Measurements from ENCODE around the gene LSM14B. TPM values are rescaled to one million over a fixed set of nuclear protein-coding genes. Genes with fewer than 3 reads are reported as not detected.
A peak's percentile ranks its signal among the peaks of the same experiment; 100 is the strongest.
"Not testable (repeated sequence)": the region's sequence is repeated elsewhere in the genome, so short reads cannot be mapped to it uniquely, and the experiment has no call there.

The LSM14B gene
- total RNA-seq (ENCODE audit: low replicate concordance) = 27.7 and 31.0 TPM in 2 replicates

DNA sequence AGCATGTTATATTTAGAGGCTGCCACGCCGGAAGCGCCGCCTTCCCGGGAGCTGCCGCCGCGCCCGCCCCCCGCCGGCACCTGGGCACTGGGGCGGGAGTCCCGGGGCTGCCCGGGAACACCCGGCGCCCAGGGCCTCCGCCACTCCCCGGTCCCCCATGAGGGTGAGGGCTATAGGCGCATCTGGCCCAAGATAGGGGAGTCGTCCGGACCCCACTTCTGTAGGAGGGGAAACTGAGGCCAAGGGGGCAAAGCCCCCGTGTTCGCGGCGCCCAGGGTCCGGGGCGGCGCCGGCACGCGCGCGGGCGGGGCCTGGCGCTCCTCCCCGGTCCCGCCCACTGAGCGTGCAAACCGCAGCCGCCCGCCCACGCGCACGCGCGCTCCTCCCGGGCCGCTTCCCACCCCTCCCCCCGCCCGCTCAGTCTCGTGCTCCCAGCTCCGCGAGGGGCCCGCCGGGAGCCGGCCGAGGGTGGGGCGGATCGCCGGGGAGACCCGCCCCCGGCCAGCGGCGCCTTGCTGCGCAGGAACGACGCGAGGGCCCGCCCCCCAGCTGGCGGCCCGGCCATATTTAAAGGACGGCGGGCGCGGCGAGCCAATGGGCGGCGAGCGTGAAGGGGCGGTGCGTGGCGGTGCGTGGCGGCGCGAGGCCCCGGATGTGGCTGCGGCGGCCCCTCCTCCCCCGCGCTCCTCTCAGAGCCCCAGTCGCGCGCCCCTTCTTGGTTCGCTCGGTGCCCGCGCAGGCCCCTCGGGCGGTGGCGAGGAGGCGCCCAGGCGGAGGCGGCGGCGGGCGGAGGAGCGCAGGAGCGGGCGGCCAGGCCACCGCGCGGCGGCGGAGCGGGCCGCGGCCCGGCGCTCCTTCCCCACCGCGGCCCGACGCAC lies at the start of gene LSM14B:
TSS of gene LSM14B (plus strand) at position 700 of the 878 bp plus-strand sequence. CDS start 192 bp downstream, outside the sequence.
- H3K4me3 ChIP-seq (ENCODE audit: low read depth, low read length) = peak within 1 kb of the TSS; percentile 82
- peak; percentile 95 for DNase-seq (ENCODE audit: low read depth)
- TF ChIP-seq, protein P1, sequence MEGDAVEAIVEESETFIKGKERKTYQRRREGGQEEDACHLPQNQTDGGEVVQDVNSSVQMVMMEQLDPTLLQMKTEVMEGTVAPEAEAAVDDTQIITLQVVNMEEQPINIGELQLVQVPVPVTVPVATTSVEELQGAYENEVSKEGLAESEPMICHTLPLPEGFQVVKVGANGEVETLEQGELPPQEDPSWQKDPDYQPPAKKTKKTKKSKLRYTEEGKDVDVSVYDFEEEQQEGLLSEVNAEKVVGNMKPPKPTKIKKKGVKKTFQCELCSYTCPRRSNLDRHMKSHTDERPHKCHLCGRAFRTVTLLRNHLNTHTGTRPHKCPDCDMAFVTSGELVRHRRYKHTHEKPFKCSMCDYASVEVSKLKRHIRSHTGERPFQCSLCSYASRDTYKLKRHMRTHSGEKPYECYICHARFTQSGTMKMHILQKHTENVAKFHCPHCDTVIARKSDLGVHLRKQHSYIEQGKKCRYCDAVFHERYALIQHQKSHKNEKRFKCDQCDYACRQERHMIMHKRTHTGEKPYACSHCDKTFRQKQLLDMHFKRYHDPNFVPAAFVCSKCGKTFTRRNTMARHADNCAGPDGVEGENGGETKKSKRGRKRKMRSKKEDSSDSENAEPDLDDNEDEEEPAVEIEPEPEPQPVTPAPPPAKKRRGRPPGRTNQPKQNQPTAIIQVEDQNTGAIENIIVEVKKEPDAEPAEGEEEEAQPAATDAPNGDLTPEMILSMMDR (IDR thresholded peaks at IDR 0.05; ENCODE audit: insufficient read depth, low read length) = no peak

DNA sequence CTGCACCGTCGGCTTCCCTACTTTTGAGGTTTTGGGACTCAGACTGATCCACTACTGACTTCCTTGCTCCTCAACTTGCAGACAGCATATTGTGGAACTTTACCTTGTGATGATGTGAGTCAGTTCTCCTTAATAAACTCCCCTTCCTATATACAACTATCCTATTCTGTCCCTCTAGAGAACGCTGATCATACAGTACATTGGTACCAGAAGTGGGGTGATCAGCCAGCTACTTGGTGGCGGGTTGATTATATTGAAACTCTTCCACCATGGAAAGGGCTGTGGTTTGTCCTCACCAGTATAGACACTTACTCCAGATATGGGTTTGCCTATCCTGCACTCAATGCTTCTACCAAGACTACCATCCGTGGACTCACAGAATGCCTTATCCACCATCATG lies 49.0 kb upstream of the LSM14B start:
- TF ChIP-seq, protein P1 (IDR thresholded peaks at IDR 0.05; ENCODE audit: insufficient read depth, low read length) = no peak
- H3K4me3 ChIP-seq (ENCODE audit: low read depth, low read length) = no peak overlapping the region
- DNase-seq (ENCODE audit: low read depth) = no peak

DNA sequence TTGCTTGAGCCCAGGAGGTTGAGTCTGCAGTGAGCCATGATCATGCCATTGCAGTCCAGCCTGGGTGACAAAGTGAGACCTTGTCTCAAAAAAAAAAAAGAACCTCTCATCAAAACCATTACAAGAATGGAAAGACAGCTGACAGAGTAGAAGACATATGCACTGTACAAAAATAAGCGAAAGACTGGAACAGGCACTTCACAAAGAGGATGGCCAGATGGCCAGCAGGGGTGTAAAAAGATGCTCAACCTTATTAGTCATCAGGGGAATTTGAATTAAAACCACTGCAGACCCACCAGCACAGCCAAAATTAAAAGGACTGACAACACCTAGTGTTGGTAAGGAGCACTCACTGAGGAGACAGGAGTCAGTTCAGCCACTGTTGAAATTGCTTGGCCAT lies 43.1 kb upstream of the LSM14B start:
- no peak overlapping the region for H3K4me3 ChIP-seq (ENCODE audit: low read depth, low read length)
- DNase-seq (ENCODE audit: low read depth) = no peak
- TF ChIP-seq, protein P1 (IDR thresholded peaks at IDR 0.05; ENCODE audit: insufficient read depth, low read length) = no peak

DNA sequence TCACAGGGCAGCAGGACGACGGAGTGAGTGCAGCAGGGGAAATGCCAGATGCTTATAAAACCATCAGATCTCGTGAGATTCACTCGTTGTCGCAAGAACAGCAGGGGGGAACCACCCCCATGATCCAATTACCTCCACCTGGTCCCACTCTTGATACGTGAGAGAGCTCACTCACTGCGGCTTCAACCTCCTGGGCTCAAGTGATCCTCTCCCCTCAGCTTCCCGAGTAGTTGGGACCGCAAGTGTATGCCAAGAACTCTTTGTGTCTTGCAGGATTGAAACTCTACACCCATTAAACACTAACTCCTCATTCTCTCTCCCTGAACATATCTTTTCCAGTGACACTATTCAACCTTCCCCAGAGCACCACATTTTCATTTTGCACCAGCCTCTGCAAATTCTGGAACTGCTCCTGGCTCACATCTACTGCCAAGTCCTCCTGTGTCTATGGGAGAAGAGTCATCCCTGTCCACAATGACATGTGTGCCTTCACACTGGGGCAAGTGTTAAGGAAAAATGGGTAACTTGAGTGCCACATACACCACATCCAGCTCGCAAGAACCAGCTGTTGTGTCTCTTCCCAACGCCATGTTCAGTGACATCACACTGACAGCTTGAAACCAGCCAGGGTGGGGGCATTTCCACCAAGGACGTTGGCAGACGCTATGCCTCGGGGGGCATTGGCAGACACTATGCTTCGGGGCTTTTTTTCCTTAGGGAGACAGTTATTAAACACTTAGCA lies 41.9 kb upstream of the LSM14B start:
- TF ChIP-seq, protein P1 (IDR thresholded peaks at IDR 0.05; ENCODE audit: insufficient read depth, low read length) = no peak
- DNase-seq (ENCODE audit: low read depth) = no peak

DNA sequence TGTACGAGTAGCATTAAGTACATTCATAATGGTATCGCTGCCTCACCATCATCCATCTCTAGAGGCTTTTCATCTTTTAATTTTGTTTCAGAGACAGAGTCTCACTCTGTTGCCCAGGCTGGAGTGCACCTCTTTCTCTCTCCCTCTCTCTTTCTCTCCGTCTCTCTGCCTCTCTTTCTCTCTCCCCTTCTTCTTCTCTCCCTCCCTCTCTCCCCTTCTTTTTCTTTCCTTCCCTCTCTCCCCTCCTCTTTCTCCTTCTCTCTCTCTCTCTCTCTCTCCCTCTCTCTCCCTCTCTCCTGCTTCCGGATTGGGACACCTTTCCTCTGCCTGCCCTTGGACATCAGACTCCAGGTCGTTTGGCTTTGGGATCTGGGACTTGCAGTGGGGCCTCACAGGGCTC lies 39.0 kb upstream of the LSM14B start:
- DNase-seq (ENCODE audit: low read depth) = no peak
- TF ChIP-seq, protein P1 (IDR thresholded peaks at IDR 0.05; ENCODE audit: insufficient read depth, low read length) = no peak

More for the DNA sequence above, 41.9 kb upstream of the LSM14B start:
- H3K4me3 ChIP-seq (ENCODE audit: low read depth, low read length) = no peak overlapping the region

DNA sequence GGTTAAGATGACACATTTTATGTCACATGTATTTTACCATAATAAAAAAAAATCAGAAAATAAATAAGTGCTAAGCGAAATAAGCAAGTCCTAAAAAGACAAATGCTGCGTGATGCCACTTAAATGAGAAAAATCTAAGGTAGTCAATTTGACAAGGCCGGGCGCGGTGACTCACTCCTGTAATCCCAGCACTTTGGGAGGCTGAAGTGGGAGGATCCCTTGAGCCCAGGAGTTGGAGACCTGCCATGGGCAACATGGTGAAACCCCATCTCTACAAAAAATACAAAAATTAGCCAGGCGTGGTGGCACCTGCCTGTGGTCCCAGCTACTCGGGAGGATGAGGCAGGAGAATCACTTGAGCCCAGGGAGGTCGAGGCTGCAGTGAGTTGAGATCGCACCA lies 38.1 kb upstream of the LSM14B start:
- DNase-seq (ENCODE audit: low read depth); H3K4me3 ChIP-seq (ENCODE audit: low read depth, low read length): not testable (repeated sequence)

More for the DNA sequence above, 39.0 kb upstream of the LSM14B start:
- no peak overlapping the region for H3K4me3 ChIP-seq (ENCODE audit: low read depth, low read length)

DNA sequence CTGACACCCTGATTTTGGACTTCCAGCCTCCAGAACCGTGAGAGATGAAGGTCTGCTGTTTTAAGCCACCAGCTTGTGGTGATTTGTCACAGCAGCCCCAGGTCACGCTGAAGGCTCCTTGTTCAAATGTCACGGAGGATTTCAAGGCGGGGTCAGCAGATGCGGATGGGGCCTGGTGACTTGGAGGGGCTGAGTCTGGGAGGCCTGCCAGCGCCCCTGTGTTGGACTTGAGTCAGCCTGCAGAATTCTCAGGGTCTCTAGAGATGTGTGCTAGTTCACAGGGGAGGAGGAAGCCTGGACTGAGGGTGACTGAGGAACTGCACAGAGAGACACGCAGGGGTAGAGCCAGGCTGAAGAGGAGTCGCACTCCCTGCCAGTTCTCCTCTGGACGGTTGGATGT lies 37.1 kb upstream of the LSM14B start:
- DNase-seq (ENCODE audit: low read depth) = no peak
- TF ChIP-seq, protein P1 (IDR thresholded peaks at IDR 0.05; ENCODE audit: insufficient read depth, low read length) = no peak

More for the DNA sequence above, 37.1 kb upstream of the LSM14B start:
- H3K4me3 ChIP-seq (ENCODE audit: low read depth, low read length) = no peak overlapping the region

Measured in fibroblast of the aortic adventitia (primary cell).